Mesangial cell (primary cell): ENCODE data around the gene CEP152. TPM values are rescaled to one million over a fixed set of nuclear protein-coding genes. Genes with fewer than 3 reads are reported as not detected.

Experiments
- total RNA-seq: library from RNA; depleted of rRNA; stranded (reverse); fragments of >200 nt; gene quantifications from 2 replicates; pipeline ENCODE4 v1.2.3, GENCODE V29; 2015

CEP152 gene
- 4.1 and 4.3 TPM in 2 replicates for total RNA-seq

GRCh38 chr15:48810414-48811324 is at the start of gene CEP152:
Gene CEP152 (minus strand): TSS chr15:48811069. CDS start chr15:48805649, 5,420 bp downstream.

Other genes with a start within 250 kb of the CEP152 start
- 137 and 199 TPM in 2 replicates for gene FBN1, start 165.4 kb downstream of the CEP152 start, total RNA-seq
- gene EID1, start 67.1 kb upstream of the CEP152 start, total RNA-seq: 123 and 136 TPM in 2 replicates
- gene SHC4, start 152.8 kb upstream of the CEP152 start, total RNA-seq: 1.3 and 3.4 TPM in 2 replicates
- gene SECISBP2L, start 235.4 kb upstream of the CEP152 start, total RNA-seq: 6.8 and 13.3 TPM in 2 replicates